Measurements from ENCODE around the gene C12orf76.
"Not testable (repeated sequence)": the region's sequence is repeated elsewhere in the genome, so short reads cannot be mapped to it uniquely, and the experiment has no call there.

C12orf76 gene

GRCh38 chr12:110048242-110049027, at the start of gene C12orf76:
Gene C12orf76, minus strand, starts transcription at chr12:110048522. Its CDS starts 27 bp downstream, at chr12:110048495.
- in situ Hi-C loops (cut with HindIII; ENCODE audit: low sequenced_read_pairs) = no loop called here
- peak; percentile 87 for DNase-seq (ENCODE audit: low read depth)
- TF ChIP-seq CTCF (IDR thresholded peaks at IDR 0.05; ENCODE audit: low read depth, low read length, missing control alignments) = no peak
- H3K4me3 ChIP-seq (ENCODE audit: low read depth, low read length) = peak within 1 kb of the TSS; percentile 63

- no peak for DNase-seq (ENCODE audit: low read depth)
- no peak for TF ChIP-seq CTCF (IDR thresholded peaks at IDR 0.05; ENCODE audit: low read depth, low read length, missing control alignments)
- in situ Hi-C loops (cut with HindIII; ENCODE audit: low sequenced_read_pairs) = no loop called here
- H3K4me3 ChIP-seq (ENCODE audit: low read depth, low read length) = no peak overlapping the region
Observed at GRCh38 chr12:110093631-110094311, 45.4 kb upstream of the C12orf76 start.

GRCh38 chr12:110091136-110091711, 42.9 kb upstream of the C12orf76 start:
- in situ Hi-C loops (cut with HindIII; ENCODE audit: low sequenced_read_pairs) = no loop called here
- no peak for DNase-seq (ENCODE audit: low read depth)
- no peak overlapping the region for H3K4me3 ChIP-seq (ENCODE audit: low read depth, low read length)
- no peak for TF ChIP-seq CTCF (IDR thresholded peaks at IDR 0.05; ENCODE audit: low read depth, low read length, missing control alignments)

GRCh38 chr12:110090266-110091135, 42.2 kb upstream of the C12orf76 start:
- no peak overlapping the region for H3K4me3 ChIP-seq (ENCODE audit: low read depth, low read length)
- in situ Hi-C loops (cut with HindIII; ENCODE audit: low sequenced_read_pairs) = no loop called here
- no peak for TF ChIP-seq CTCF (IDR thresholded peaks at IDR 0.05; ENCODE audit: low read depth, low read length, missing control alignments)
- DNase-seq (ENCODE audit: low read depth) = no peak

GRCh38 chr12:110088936-110089335, 40.6 kb upstream of the C12orf76 start:
- H3K4me3 ChIP-seq (ENCODE audit: low read depth, low read length) = no peak overlapping the region
- no peak for DNase-seq (ENCODE audit: low read depth)
- no peak for TF ChIP-seq CTCF (IDR thresholded peaks at IDR 0.05; ENCODE audit: low read depth, low read length, missing control alignments)
- in situ Hi-C loops (cut with HindIII; ENCODE audit: low sequenced_read_pairs) = no loop called here

GRCh38 chr12:110088216-110088615, 39.9 kb upstream of the C12orf76 start:
- H3K4me3 ChIP-seq (ENCODE audit: low read depth, low read length); in situ Hi-C loops (cut with HindIII; ENCODE audit: low sequenced_read_pairs); DNase-seq (ENCODE audit: low read depth): not testable (repeated sequence)
